DMS53 treated with DMSO at 0.1 percent for 48 hours (cell line): ENCODE results near the gene SCPEP1.
A peak's percentile ranks its signal among the peaks of the same experiment; 100 is the strongest.

ENCODE experiments used
- DNase-seq: peaks from one replicate; lab custom pipeline; 2025; ENCODE audit not compliant: unreplicated experiment; lab: John Stamatoyannopoulos, UW

The SCPEP1 gene

DNA sequence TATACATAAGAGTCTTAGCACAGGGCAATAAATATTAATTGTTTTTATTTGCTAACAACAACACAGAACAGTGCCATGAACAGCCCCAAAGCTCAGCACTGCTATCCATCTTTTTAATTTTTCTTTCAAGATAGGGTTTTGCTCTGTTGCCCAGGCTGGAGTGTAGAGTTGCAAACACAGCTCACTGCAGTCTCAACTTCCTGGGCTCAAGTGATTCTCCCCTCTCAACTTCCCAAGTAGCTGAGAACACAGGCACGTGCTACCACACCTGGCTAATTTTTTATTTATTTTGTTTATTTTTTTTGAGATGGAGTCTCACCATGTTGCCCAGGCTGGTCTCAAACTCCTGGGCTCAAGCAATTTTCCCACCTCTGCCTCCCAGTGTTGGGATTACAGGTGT is 59.5 kb downstream of the SCPEP1 start:
- no peak for DNase-seq

DNA sequence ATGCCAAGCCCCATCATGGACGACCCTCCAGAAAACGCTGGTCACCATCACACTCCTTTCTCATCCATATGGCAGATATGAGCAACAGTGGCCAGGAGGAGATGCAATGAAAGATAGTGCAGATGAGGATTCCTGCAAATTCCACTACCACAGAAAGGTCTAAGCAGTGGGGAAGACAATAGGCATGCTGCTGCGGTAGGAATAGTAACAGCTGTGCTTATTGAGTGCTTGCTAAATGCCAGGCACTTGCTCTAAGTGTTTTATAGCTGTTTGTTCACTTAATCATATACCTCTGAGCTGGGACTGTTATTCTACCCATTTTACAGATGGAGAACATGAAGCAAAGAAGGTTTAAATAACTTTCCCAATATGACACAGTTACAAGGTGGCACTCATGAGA is 60.6 kb downstream of the SCPEP1 start:
- no peak for DNase-seq

DNA sequence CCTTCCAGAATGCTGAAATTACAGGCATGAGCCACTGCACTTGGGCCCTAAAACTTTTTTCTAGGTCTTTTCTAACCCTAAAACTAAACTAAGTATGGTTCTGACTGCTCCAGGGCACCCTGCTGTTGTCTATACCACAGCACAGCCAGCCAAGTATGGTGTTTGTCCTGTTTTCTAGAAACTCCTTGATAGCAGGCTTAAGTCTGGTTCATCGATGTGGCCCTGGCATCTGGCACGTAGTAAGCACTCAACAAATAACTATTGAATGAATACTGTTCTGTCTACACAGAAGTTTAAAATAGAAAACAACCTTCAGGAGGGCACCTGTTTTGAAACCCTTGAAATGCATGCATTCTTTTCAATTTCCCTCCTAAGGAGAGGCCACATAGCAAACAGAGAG is 62.6 kb downstream of the SCPEP1 start:
- no peak for DNase-seq

DNA sequence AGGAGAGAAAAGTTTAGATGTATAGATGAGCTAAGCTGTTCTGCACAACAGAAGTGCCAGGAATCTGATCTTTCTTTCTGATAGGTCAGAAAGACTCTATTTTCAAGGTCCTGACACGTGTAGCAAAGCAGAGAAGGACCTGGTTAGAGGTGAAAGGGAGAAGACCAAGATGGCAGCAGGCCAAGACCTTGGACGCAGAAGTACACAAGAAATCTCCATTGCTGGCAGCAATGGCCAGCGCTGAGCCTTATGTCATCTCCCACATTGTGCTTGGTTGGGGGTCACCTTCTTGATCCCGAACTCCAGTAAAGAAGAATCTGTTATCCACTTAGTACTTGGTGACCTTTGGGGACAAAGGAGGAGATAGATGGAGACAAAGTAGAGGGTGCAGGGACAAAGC is 65.3 kb downstream of the SCPEP1 start:
- no peak for DNase-seq

DNA sequence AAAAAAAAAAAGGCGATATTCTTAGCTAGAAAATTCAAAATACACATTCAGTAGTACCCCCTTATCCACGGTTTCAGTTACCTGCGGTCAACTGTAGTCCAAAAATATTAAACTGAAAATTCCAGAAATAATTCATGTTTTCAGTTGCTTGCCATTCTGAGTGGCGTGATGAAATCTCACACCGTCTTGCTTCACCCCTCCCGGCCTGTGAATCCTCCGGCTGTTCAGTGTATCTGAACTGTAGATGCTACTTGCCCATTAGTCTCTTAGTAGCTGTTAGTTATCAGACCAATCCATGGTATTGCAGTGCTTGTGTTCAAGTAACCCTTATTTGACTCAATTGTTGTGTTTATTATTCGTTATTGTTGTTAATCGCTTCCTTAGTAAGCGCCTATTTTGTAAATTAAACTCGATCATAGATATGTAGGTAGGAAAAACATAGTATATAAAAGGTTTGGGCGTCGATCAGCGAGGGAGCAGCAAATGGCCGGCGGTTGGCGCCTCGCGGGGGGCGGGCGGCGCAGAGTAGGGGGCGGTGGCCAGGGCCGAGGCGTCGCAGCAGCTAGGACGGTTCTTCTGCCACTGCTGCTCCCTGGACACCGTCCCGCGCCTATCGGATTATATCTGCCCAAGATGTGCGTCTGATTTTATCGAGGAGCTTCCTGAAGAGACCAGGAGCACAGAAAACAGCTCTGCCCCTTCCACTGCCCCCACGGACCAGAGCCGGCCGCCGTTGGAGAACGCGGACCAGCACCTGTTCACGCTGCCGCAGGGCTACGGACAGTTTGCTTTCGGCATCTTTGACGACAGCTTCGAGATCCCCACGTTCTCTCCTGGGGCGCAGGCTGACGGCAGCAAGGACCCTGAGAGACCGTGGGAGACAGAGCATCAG is 67.3 kb downstream of the SCPEP1 start:
- no peak for DNase-seq

DNA sequence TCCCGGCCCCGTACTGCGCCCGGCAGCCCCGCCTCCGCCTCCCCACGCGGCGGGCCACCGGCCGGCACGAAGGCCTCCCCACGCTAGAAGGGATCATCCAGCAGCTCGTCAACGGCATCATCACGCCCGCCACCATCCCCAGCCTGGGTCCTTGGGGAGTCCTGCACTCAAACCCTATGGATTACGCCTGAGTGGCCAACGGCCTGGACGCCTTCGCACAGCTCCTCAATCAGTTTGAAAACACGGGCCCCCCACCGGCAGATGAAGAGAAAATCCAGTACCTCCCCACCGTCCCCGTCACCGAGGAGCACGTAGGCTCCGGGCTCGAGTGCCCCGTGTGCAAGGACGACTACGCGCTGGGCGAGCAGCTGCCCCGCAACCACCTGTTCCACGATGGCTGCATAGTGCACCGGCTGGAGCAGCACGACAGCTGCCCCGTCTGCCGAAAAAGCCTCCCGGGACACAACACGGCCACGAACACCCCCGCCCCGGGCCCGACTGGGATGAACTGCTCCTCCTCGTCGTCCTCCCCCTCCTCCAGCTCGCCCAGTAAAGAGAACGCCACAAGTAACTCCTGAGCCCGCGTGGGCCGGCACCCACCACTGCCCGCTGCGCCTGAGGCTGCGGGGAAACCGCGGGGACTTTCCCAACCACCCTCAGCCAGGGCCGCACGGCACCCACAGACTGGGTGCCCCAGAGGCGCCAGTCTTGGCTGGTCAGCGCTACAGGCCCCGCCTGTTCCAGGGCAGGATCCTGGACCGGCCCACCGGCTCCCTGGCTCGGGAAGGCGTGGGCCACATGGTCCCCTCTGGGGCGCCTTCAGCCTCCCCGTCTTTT is 68.2 kb downstream of the SCPEP1 start:
- peak; percentile 4 for DNase-seq

DNA sequence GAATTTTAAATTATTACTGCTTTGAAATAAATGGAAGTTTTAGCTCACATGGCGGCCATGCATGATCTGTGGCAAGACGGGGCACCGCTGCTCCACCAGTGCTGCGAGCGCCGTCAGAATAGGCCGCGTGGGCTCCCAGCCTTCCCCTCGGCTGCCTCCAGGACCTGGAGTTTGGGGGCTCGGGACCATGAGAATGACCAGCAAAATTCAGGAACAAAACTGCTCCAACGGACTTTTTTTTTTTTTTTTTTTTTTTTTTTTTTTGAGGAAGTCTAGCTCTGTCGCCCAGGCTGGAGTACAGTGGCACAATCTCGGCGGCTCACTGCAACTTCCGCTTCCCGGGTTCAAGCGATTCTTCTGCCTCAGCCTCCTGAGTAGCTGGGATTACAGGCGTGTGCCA is 68.8 kb downstream of the SCPEP1 start:
- no peak for DNase-seq

DNA sequence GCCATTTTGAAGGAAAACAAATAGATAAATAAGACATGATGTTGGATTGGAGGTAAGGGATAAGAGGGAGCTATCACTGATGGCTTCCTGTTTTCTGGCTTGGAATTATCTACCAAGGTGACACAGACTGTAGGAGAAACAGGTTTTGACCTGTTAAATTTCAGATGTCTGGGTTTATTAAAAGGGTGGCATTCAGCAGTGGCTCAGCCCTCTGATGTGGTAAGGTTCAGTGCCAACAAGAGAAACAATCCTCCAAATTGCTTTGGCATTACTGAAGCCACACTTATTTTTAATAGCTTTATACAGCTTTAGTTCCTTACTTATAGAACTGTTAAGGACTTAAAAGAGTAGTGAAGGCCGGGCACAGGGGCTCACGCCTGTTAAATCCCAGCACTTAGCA is 70.2 kb downstream of the SCPEP1 start:
- DNase-seq = no peak

DNA sequence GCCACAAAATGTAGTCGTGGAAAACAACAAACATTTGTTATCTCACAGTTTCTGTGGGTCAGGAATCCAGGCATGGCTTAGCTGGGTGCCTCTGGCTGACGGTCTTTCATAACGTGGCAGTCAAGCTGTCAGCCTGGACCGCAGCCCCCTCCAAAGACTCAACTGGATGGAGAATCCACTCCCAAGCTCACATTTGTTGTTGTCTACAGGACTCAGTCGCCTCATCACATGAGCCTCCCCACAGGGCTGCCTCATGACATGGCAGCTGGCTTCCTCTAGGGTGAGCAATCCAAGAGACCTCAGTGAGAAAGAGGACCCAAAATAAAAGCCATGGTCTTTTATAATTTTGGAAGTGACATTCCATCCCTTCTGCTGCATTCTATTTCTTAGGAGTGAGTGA is 72.4 kb downstream of the SCPEP1 start:
- DNase-seq = no peak

DNA sequence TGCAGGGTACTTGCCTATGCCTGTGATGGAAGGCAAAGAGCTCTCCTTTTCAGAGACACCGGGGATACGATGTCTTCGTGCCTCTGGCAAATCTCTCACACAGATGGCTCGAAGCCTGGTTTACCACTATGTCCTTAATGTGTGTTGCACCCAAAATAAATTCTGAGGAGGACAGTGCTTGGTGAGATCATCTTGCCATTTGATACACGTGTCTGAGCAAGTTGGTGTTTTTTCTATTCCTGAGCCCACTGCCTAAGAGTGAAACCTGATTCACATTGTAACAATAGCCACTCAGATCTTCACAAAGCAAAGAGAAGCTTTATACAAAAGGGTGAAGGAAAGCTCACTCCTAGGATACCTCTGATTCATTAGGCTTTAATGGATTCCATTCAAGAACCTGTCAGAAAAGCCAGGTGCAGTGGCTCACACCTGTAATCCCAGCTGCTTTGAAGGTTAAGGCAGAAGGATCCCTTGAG is 74.0 kb downstream of the SCPEP1 start:
- no peak for DNase-seq
